Mucosa of descending colon (tissue), 3 donors: ENCODE measurements around the gene PROZ. TPM values are rescaled to one million over a fixed set of nuclear protein-coding genes. Genes with fewer than 3 reads are reported as not detected.

Experiments used
- ATAC-seq: fragments of 200-7000 bp; cut with Tn5 transposase; one replicate; pipeline ENCODE4 v1.9.1; 2020; ENCODE audit warnings: mild to moderate bottlenecking, moderate library complexity
- DNase-seq, 3 donors: peaks; one replicate each; pipeline ENCODE4 v3.0.0-alpha.2; 2020
- H3K36me3 ChIP-seq: fragments of 200-600 bp; one replicate; pipeline ENCODE4 v1.8.0; 2021; ENCODE audit warnings: low read depth, mild to moderate bottlenecking
- H3K4me1 ChIP-seq: fragments of 200-600 bp; one replicate; pipeline ENCODE4 v1.8.0; 2021; ENCODE audit warnings: low read depth, mild to moderate bottlenecking
- H3K4me3 ChIP-seq: fragments of 200-600 bp; one replicate; pipeline ENCODE4 v1.8.0; 2021; ENCODE audit warnings: mild to moderate bottlenecking
- H3K9me3 ChIP-seq: fragments of 200-600 bp; one replicate; pipeline ENCODE4 v1.8.0; 2021; ENCODE audit warnings: mild to moderate bottlenecking
- intact Hi-C, 2 donors: fragments of 100-400 bp; cut with DNase I in 1 of 2; cut with micrococcal nuclease in 1 of 2; formaldehyde crosslinking; loops; one replicate each; pipeline versions ENCODE4 v1.11.0 to v1.11.1; 2022; cut with DNase I, micrococcal nuclease
- total RNA-seq, 3 donors: library from RNA; stranded (reverse); fragmentation: NEBNext Ultra II Directional in 2 of 3; extraction: Animal tissue kit (Norgen Biotek cat#: 25700) in 2 of 3; gene quantifications; one replicate each; pipeline versions ENCODE4 v1.2.1 to v1.2.4, GENCODE V29; 2021 to 2023
- TF ChIP-seq, protein P1 (sequence below): fragments of 200-600 bp; IDR thresholded peaks from one replicate; pipeline ENCODE4 v1.8.0; 2022; ENCODE audit warnings: antibody characterized with exemption, mild to moderate bottlenecking
- donor health status: DM: no; HTN: no; CAD: no; lungs with moderate emphysema.
- donor health status: DM: no; HTN: no; CAD: no.
- donor health status: DM: no; HTN: yes; CAD: no.

Gene PROZ
- total RNA-seq, 3 donors from 2014 or later: not detected

GRCh38 chr13:113186061-113186900 is 27.8 kb downstream of the PROZ start:
- H3K4me3 ChIP-seq: no peak overlapping the region
- intact Hi-C loops: no loop called here
- DNase-seq (no peak), ATAC-seq (peak; percentile 26)
- no peaks in the 10 kb centered on the region for H3K36me3 ChIP-seq
- no peaks in the 10 kb centered on the region for H3K4me1 ChIP-seq
- TF ChIP-seq, protein P1, sequence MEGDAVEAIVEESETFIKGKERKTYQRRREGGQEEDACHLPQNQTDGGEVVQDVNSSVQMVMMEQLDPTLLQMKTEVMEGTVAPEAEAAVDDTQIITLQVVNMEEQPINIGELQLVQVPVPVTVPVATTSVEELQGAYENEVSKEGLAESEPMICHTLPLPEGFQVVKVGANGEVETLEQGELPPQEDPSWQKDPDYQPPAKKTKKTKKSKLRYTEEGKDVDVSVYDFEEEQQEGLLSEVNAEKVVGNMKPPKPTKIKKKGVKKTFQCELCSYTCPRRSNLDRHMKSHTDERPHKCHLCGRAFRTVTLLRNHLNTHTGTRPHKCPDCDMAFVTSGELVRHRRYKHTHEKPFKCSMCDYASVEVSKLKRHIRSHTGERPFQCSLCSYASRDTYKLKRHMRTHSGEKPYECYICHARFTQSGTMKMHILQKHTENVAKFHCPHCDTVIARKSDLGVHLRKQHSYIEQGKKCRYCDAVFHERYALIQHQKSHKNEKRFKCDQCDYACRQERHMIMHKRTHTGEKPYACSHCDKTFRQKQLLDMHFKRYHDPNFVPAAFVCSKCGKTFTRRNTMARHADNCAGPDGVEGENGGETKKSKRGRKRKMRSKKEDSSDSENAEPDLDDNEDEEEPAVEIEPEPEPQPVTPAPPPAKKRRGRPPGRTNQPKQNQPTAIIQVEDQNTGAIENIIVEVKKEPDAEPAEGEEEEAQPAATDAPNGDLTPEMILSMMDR: no peak
- H3K9me3 ChIP-seq: no peaks in the 10 kb centered on the region

- ATAC-seq (peak; percentile 77), DNase-seq (peak in 2 of 3 donors; percentile 45 to 80)
- TF ChIP-seq, protein P1: no peak
- no peaks in the 10 kb centered on the region for H3K4me1 ChIP-seq
- H3K9me3 ChIP-seq: no peaks in the 10 kb centered on the region
- no peaks in the 10 kb centered on the region for H3K36me3 ChIP-seq
- intact Hi-C loops: no loop called here
- no peak overlapping the region for H3K4me3 ChIP-seq
Measured at GRCh38 chr13:113187263-113187669, 28.8 kb downstream of the PROZ start.

DNA sequence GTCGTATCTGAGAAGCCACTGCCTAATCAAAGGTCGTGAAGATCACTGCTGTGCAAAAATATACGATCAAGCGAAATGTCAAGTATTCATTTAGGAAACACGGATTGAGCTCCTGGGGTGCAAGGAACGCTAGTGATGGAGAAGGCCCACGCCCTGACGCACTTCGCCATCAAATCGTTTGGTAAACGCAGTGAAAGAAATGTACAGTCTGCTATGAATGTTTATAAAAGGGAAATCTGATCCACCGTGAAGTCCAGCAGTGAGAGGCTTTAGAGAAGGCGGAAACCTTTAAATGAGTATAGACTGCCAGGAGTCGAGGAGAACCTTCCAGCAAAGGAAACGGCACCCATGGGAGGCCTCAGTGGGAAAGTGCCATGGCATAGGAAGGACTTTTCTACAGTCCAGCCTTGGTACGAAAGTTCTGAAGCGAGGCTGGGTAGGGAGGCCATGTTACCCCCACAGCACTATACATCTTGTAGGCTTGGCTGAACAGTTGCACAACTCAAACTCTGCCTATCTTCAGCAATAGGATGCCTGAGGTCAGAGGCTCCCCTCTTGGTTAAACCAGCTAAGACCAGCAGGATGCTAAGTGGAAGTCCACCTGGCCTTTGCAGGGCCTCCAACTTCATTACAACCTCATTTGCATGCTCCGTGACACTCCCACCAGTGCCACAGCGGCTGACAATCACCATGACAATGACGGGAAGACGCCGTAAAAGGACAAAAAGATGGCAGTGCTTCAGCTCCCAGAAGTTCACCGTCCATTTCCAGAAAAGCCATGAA is 29.6 kb downstream of the PROZ start:
- no peaks in the 10 kb centered on the region for H3K36me3 ChIP-seq
- H3K4me3 ChIP-seq: no peak overlapping the region
- DNase-seq: no peak
- H3K9me3 ChIP-seq: no peaks in the 10 kb centered on the region
- TF ChIP-seq, protein P1: no peak
- no peak for ATAC-seq
- H3K4me1 ChIP-seq: no peaks in the 10 kb centered on the region
- intact Hi-C loops: no loop called here

GRCh38 chr13:113190181-113190580 is 31.7 kb downstream of the PROZ start:
- intact Hi-C loops: no loop called here
- Histone ChIP-seq H3K36me3 (no peaks in the 10 kb centered on the region), H3K4me1 (no peaks in the 10 kb centered on the region), H3K9me3 (no peaks in the 10 kb centered on the region), H3K4me3 (no peak overlapping the region)
- DNase-seq (no peak), ATAC-seq (no peak)
- TF ChIP-seq, protein P1: no peak

DNA sequence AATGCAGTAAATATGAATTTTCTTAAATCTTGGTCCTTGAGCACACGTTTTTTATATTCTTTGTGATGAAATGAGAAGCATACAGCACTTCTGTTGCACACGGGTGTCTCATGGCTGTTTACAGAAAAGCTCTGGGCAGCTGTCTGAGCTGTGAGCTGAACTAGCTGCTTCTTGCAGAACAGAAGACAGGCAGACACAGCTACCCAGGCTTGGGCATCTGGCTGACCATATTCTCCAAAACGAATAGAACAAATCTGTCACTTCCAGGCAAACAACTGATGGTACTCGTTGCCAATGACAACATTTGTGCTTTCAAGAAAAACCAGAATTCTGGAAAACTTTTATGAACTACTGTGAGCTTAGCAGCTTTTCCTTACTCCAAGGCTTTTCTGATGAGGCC is 33.8 kb downstream of the PROZ start:
- no peak overlapping the region for H3K4me3 ChIP-seq
- no peaks in the 10 kb centered on the region for H3K36me3 ChIP-seq
- no peaks in the 10 kb centered on the region for H3K4me1 ChIP-seq
- no peaks in the 10 kb centered on the region for H3K9me3 ChIP-seq
- ATAC-seq: no peak
- TF ChIP-seq, protein P1: no peak
- intact Hi-C loops: no loop called here
- DNase-seq: no peak
